Stimulated activated CD8-positive, alpha-beta memory T cell treated with anti-CD3 and anti-CD28 coated beads, Interleukin-4, amount 100 ng/mL, for 48 hours (primary cell): ENCODE data around the gene STK38L.

Source experiments
- DNase-seq: peaks from one replicate; pipeline ENCODE4 v3.0.0-alpha.2; 2020

Gene STK38L

DNA sequence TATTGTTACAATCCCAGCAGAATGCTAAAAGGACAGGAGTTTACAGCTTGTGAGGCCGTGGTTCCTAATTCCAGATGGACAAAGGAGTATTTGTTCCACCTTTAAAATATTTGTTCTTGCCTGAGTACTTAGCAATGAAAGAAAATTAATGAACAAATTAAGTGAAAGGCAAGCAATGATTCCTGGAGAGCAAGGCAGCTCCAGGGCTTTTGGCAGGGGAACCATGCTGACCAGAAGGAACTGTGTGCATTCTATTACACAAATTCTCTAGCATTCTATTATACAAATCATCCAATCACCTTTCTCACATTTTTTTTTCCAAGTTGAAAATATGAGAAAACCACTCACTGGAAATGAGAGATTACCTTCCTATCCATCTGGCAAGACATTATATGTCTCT, 86.8 kb downstream of the STK38L start:
- DNase-seq = no peak

DNA sequence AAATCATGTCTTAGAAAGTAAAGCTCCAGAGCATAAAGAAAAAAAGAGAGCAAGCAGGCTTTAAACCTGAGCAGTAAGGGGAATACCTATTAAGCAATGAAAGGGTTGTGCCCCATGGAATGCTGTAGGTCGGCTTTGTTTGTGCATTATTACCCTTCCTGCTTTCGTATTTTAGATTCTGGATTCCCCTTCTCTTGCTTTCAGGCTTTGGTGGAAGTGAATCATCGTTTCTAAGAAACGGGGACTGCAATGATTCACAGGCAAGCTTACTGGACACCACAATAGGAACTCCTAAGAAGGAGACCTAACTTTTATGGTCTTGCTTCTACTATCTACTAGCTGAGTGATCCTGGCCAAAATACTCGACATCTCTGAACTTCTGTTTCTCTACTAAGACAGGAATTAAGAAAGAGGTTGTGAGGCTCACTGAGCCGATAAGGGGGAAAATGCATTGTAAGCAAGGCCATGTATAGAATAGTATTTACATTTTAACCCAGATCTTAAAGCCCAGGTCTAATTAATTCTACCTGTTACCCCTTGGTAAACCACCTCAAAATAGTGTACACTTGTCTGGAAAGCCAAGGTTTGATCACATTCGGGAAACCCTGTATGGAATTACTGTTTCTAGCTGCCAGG, 87.3 kb downstream of the STK38L start:
- no peak for DNase-seq

DNA sequence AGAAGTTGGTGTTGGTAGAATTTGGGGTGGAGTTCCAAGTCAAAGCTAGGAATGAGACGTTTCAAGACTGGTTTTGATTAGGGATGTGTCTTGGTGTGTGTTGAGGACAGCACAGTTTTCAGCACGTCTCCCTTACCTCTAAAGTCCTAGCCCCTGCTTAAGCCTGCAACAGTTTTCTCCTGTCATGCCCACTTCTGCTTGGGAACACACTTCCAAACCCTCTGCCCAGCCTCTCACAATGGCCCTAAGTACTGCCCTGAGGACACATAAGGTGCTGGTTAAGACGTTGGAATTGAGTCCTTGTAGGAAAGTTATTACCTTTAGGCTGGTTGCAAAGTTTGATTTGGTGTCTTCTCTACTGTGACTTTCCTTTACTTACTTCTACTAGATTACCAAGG, 87.8 kb downstream of the STK38L start:
- DNase-seq = no peak

DNA sequence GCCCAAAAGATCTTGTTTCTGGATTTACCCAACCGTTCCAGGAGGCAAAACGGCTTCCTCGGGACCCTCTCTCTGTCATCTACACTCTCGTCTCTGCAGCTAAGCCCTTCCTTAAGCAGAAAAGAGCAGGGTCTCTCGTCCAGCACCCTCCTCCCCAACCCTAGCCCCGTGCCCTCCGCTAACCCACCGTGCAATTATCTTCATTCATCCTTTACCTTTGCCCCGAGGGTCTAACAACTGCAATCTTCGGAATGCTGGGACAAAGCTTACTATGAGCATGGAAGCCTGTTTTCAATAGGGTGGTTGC, 88.3 kb downstream of the STK38L start:
- no peak for DNase-seq

DNA sequence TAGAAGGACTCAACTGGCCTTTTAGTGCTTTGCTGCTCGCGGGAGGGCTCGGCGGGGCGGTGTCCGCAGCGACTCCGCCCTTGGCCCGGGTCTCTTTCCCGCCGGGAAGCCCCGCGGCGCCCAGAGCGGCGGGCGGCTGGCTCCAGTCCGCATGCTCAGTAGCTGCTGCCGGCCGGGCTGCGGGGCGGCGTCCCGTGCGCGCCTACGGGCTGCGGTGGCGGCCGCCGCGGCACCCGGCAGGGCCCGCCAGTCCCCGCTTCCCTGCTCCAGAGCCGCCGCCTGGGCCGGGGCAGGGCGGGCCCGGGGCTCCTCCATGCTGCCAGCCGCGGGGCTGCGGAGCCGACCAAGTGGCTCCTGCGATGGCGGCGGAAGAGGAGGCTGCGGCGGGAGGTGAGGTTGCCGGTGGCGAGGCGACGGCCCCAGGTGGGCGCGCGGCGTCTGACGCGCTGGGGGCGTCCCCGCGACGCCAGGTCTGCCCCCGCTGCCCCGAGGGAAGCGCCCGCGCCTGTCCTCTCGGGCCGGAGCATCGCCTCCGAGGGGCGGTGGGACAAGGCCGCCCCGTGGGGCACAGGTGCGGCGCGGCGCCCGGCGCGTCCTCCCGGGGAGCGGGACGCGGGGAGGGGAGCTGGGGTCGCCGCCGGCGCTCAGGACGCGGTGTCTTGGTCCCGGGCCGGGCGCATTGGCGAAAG, 88.8 kb downstream of the STK38L start, which contains the start of gene BMAL2:
TSS of gene BMAL2 (plus strand) at position 123 of the 689 bp plus-strand sequence. CDS start at position 360, 237 bp downstream.
- peak; percentile 57 for DNase-seq

DNA sequence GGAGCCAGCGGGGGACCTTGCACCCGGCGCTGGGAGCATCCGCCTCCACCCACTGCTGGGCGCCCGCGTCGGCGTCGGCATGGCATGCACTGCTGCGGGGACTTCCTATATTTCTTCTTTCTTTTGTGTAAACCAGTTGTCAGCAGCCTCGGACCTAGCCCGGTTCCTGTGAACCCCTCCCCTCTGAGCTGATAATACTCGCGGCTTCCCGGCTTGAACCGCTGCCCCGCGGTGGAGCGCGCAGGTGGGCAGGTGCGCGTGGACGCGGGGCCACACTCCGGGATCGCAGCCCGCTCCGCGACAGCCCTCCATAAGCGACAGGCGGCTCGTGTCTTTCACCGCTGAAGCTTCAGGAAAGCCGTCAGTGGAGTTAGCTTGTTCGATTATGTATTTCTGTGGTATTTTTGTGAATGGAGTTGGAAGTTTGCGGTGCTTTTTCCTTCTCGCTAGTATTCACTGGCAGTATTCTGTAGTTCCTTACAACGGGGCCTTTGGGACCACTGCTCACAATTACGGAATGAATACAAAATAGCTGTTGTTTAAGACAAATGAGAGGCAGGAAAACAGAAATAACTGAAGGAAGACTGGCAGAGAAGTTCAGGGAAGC, 89.4 kb downstream of the STK38L start:
- DNase-seq = peak; percentile 62

DNA sequence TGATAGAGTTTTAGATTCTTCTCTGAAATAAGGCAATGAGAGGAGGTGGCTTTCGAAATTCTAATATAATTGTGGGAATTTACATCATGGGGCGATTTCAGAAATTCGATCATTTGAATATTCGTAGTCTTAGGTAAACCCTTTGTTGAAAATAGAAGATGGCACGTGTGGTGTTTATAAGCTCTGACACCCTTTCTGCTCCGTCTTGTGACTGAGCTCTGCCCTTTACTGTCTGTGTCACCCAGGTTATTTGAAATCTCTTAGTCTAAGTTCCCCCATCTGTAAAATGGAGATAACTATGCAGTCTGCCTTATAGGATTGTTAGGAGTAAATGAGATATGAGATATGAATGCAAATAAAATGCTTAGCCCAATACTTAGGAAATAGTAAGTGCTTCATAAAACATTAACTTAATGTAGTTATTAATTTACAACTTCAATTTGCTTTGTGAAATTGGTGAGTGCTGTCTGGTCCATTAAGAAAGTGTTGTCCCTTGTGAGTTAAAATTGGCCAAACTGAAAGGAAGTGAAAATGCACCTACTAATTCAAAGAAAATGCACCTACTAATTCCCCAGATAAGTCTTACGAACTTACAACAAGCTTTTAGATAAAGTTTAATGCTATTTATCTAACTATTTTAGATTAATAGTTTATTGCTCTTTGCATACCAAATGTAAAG, 90.1 kb downstream of the STK38L start:
- DNase-seq = no peak

DNA sequence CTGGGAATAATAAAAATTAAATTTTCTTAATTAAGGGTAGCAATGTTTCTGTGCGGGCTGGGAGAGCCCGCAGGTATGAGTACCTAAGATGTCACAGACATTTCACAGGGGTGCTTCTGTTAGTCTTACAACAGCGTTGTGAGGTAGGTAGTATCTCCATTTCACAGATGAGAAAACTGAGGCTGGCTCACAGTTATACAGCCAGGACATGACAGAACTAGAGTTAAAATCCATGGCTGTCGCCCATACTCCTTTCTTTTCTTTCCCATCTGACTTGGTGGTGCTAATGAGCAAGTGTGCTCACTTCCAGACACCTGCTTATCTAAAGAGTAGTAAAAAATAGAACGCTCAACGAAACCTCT, 90.6 kb downstream of the STK38L start:
- no peak for DNase-seq

DNA sequence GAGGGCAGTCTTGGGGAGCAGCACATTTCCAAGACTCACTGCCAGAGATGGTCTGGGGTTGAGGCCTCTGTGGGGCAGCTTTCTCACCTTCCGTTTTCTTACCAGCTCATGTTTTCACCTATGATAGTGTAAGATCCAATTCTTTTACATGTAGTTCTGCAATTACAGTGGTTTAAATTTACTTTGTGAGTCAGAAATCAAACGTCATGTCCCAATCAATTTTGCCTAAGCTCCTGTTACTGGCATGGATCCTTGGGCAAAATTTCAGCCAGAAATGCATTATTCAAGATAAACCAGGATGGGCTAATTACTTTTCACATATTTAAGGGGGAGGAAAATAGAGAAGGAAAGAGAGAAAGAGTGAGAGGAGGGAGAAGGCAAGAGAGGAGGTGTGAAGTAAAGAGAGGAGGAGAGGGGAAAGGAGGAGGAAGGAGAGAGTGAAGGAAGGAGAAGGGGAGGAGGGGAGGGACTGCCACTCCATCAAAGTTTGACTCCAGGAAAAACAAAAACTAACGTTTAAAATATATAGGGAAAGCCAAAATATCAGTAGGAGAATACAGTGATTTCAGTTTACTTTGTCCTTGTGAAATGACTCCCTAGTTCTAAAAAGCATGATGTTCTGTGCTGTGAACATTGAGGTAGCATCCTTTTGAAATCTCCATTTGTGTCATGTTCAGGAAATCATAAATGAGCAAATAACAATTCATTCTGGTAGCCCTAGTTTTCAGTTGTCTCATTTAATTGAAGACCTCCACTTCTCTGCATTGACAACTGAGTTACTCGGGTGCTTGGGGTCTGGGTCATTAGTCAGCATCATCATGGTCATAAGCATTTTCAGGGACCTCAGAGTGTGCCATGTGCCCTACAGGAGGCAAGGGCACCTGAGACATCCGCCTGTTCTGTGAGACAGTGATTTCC, 91.5 kb downstream of the STK38L start:
- DNase-seq = no peak

DNA sequence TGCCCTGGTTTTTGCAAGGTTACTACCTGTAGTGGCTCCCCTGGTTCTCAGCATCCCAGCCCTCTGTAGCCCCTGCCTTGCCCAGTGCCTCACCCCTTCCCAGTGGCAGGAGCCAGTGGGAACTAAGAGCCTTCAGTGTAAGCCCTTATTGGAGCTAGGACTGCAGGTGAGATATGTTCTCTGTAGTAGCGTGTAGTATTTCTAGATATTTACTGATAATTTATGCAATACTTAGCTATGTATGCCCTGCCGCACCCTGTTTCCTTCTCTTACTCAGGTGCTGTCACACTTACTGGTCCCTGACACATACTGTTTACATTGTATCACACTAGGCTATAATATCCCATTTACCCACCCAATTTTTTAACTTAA, 92.2 kb downstream of the STK38L start:
- no peak for DNase-seq

DNA sequence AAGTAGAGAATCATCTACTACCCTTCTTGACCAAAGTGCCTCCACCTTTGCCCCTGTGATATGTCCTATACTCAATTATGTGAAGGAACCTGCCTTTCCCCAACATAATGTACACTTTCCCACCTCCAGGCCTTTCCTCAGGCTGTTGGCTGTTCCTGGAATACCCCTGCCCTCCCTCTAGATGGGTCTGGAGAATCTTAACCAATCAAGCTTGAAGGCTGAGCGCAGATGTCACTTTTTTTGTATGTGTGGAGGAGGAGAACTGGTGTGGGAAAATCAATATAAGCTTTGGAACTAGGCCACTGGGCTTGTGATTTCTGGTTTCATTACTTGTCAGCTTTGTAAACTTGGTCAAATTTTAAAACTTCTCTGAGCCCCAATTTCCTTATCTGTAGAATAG, 93.3 kb downstream of the STK38L start:
- no peak for DNase-seq

DNA sequence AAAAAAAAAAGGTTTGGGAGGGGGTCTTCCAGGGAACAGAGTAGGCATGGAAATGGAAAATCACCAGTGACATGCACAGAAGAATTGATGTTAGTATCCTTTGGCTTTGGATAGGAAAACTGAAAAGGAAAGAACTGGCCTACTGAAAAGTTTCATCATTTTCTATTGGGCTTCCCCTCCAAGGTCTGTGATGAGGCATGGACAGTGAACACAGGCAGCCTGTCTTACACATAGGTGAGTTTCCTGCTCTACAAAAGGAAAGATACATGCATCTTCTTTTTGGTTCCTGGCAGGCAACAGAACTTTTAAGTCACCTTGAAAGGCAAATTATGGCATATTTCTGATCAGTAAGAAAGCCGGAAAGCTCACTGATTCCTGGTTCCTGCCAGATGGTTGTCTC, 94.4 kb downstream of the STK38L start:
- DNase-seq = no peak

DNA sequence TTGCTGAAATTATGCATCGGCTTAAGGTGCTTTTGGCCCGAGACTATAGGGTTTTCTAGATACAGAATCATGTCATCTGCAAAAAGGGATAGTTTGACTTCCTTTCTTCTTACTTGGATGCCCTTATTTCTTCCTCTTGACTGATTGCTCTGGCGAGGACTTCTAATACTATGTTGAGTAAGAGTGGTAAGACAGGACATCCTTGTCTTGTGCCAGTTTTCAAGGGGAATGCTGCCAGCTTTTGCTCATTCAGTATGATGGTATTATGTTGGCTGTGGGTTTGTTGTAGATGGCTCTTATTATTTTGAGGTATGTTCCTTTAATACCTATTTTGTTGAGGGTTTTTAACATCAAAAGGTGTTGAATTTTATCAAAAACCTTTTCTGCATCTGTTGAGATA, 96.9 kb downstream of the STK38L start:
- DNase-seq = no peak

DNA sequence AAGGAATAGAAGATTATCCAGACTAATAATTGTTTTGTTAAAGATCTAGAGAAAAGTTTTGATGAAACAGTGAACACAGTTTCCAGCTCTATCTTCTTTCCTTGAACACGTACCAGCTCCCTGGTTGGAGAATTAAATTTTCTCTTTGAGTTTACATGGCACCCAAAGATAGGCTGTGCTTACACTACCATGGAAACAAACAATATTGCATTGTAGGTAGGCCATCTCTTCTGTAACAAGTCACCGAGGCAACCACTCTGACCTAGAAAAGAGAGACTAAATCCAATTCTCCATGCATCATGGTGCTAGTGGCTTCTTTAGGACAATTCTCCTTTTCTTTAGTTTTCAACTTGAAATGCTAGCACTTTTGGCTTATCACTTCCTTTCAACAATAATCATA, 98.5 kb downstream of the STK38L start:
- no peak for DNase-seq

DNA sequence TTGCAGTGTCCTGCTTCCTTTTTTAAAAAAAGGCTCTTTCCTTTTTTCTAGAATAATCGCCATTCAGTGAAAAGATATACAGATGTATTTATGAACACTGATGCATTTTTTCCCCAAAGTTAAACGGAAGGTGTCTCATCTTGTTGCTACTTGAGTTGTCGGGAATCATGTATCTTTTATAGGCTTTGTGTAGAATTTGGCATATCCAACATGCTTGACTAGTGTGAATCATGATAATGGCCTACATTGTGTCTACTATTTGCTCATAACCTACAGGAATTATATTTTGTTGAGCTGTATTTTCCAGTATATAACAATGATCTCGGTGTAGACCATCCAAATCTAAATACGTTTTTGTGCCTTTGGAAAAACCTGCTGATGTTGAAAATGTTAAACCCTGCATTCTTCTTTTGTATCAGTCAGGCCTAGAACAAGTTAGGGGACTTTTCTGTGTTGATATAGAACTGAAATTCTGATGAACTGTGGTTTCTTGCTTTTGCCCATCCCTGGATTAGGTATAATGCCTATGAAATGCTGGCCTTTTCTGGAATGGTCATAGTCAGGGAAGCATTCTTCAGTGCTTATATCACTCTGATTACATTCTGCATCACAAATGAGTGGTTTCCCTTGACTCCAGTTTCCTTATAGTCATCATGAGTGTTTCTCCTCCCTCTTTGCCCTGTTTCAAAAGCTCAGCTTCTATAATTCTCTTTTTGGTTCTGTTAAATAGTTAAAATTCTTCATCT, 99.3 kb downstream of the STK38L start:
- DNase-seq = no peak

DNA sequence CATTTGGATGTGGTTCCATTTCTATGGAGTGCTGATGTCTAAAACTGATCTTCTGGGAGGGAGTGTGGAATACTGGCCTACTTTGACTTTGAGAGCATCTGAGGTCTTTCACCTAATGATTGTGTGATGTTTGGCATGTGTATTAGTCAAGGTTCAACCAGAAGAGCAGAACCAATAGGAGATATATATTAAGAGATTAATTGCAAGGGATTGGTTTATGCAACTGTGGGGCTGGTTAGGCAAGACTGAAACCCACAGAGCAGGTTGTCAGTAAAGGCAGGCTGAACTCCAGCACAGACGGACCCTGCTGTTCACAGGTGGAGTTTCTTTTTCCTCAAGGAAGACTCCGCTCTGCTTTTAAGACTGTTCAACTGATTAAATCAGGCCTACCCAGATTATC, 100.2 kb downstream of the STK38L start:
- no peak for DNase-seq

DNA sequence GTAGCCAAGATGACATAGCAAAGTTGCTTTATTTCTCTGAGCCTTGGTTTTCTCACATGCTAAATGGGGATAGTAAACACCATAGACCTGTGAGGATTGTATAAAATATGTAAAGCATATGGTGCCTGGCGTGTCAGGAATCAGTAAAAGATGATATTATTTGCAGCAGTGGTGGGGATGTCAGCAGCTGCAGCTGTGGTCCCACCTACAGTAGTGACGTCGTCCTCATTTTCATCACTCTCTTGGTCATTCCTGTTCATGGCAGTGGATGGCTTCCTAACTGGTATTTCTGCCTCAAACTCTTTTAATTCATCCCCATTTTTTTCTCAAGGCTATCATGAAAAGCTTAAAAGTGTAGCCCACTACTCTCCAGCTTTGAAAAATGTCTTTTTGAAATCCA, 100.7 kb downstream of the STK38L start:
- no peak for DNase-seq

DNA sequence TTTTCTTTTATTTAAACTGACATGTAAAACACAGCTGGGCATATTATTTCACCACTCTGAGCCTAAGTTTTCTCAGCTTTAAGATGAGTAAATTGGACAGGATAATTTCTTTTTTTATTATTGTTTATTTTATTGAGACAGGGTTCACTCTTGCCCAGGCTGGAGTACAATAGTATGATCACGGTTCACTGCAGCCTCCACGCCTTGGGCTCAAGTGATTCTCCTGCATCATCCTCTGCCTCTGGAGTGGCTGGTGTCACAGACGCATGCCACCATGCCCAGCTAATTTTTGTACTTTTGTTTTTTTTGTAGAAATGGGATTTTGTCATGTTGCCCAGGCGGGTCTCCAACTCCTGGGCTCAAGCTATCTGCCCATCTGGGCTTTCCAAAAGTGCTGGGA, 101.3 kb downstream of the STK38L start:
- no peak for DNase-seq

DNA sequence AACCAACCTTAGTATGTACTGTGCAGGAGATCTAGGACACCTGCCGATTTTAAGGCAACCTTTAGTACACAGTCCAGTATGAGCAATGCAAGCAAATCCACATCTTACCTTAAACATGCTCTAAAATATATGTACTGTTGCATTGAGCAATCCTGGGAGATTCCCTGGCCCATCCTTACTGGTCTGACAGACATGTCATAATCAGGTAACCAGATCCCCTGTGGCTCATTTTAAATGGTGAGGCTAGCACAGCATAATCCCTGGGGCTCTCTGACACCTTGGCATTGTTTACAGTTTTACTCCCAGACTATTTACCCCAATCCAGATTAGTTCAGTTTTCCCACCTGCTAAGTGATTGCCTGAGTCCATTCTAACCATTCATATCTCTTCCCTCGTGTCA, 103.7 kb downstream of the STK38L start:
- no peak for DNase-seq

DNA sequence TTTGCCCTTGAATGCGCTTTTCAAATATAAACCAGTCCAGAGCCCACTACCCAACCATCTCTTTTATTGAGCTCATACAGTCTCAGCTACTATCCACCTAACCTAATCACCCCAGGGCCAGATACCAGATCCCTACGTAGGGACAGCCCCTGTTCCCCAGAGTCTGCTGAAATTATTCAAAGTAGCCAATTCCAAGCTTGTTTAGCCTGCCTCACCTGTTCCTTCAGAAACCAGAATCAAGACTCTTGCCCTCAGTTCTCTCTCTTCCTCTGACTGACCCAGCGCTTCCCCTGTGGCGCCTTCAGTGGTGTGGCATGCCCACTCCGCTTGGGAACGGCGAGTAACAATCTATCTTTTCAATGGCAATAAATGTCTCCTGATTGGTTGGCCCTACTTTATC, 107.4 kb downstream of the STK38L start:
- DNase-seq = no peak

DNA sequence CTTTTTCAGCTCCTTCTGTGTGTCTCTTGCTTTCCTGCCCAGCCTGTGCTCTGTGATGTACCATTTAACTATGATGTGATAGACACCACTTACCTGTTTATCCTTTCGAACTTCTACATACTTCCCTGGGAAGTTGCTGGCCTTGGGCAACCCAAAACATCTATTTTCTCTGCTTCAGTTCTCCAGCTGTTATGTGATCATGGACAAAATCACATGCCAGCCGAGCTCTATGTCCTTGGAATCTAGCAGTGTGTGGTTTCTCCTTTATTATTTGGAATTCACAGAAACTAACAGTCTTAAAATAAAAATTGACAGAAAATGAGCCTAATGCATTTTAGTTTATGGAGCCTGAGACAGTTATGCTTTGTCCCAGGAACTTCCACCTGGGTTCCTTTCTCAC, 111.4 kb downstream of the STK38L start:
- DNase-seq = no peak

DNA sequence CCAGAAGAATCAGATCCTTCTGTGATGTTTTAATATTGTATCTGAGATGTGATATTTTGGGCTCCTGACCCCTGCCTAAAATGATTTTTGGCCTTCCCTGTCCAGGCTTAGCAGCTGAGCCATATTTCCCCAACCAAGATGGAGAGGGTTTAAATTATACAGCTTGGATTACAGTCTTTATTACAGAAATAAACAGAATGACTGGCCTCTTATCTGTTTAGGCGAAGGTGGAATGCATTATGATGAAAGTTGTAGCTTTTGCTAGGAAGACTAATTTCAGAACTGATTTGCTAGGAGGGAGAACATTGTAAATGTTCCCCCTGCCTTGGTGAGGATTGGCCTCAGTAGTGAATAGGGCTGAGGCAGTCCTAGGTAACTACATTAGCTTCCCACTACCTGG, 111.9 kb downstream of the STK38L start:
- no peak for DNase-seq
